K562 (cell line): ENCODE data around the gene ITGA7. TPM values are rescaled to one million over a fixed set of nuclear protein-coding genes. Genes with fewer than 3 reads are reported as not detected.
A peak's percentile ranks its signal among the peaks of the same experiment; 100 is the strongest.

Experiments
- ARID2 ChIP-seq: fragments of 450-650 bp; IDR thresholded peaks from 2 replicates; pipeline ENCODE4 v1.6.1; 2017; ENCODE audit warnings: antibody characterized with exemption, mild to moderate bottlenecking
- ELF4 ChIP-seq: fragments of 450-650 bp; formaldehyde crosslinking; IDR thresholded peaks from 2 replicates; pipeline ENCODE4 v1.4.0; 2022; ENCODE audit warnings: missing genetic modification characterization
- ETV5 ChIP-seq: sonication (generic); formaldehyde crosslinking; IDR thresholded peaks from 2 replicates; pipeline ENCODE4 v1.4.0; 2020; ENCODE audit warnings: low read depth, mild to moderate bottlenecking, missing genetic modification reagents
- GATA2 ChIP-seq: sonication (generic); formaldehyde crosslinking; IDR thresholded peaks from 2 replicates; pipeline ENCODE4 v1.4.0; 2020; ENCODE audit warnings: mild to moderate bottlenecking, missing genetic modification reagents
- GATAD2A ChIP-seq: fragments of 450-650 bp; IDR thresholded peaks from 2 replicates; pipeline ENCODE4 v1.6.1; 2017
- ILK ChIP-seq: fragments of 450-650 bp; IDR thresholded peaks from 2 replicates; pipeline ENCODE4 v1.6.1; 2016; ENCODE audit warnings: missing genetic modification characterization, low read depth, mild to moderate bottlenecking, missing compliant biosample characterization, moderate library complexity, borderline replicate concordance
- MAZ ChIP-seq, 2 experiments: fragments of 450-650 bp in 1 of 2; sonication (generic) in 1 of 2; formaldehyde crosslinking; IDR thresholded peaks in 1 of 2; conservative IDR thresholded peaks in 1 of 2; 2 replicates each; pipeline versions ENCODE4 v1.4.0 to v1.5.0; 2020; ENCODE audit warnings: mild to moderate bottlenecking in 1 of 2, missing genetic modification reagents in 1 of 2
- MTA3 ChIP-seq: fragments of 450-650 bp; formaldehyde crosslinking; IDR thresholded peaks from 2 replicates; pipeline ENCODE4 v1.6.1; 2017; ENCODE audit warnings: mild to moderate bottlenecking, borderline replicate concordance
- NFIC ChIP-seq: fragments of 450-650 bp; IDR thresholded peaks from 2 replicates; pipeline ENCODE4 v1.6.1; 2017; ENCODE audit warnings: mild to moderate bottlenecking, inconsistent platforms
- NFRKB ChIP-seq: fragments of 450-650 bp; IDR thresholded peaks from 2 replicates; pipeline ENCODE4 v1.6.1; 2016; ENCODE audit warnings: low read depth
- POLR2AphosphoS5 ChIP-seq: IDR thresholded peaks from 2 replicates; pipeline ENCODE4 v1.6.1; 2011; ENCODE audit warnings: mild to moderate bottlenecking, low read depth, low read length, moderate library complexity; ENCODE audit not compliant: control insufficient read depth, insufficient read depth
- POLR2B ChIP-seq: fragments of 450-650 bp; IDR thresholded peaks from 2 replicates; pipeline ENCODE4 v1.6.1; 2018; ENCODE audit warnings: low read depth; ENCODE audit not compliant: partially characterized antibody
- POLR2H ChIP-seq: IDR thresholded peaks from 2 replicates; pipeline ENCODE4 v1.6.1; 2016; ENCODE audit warnings: missing genetic modification characterization, low read depth, mild to moderate bottlenecking, control low read depth, missing compliant biosample characterization, moderate library complexity
- PTBP1 ChIP-seq: fragments of 200-400 bp; formaldehyde crosslinking; IDR thresholded peaks from 2 replicates; pipeline ENCODE4 v1.6.1; 2017; ENCODE audit warnings: low read depth, low read length
- RBM17 ChIP-seq: fragments of 200-400 bp; formaldehyde crosslinking; IDR thresholded peaks from 2 replicates; pipeline ENCODE4 v1.6.1; 2017; ENCODE audit warnings: low read depth, mild to moderate bottlenecking, low read length, borderline replicate concordance
- RFX5 ChIP-seq: IDR thresholded peaks from 2 replicates; pipeline ENCODE4 v1.6.1; 2011; ENCODE audit warnings: low read depth, mild to moderate bottlenecking, improper control_type of control experiment, low read length
- TSC22D4 ChIP-seq: fragments of 450-650 bp; IDR thresholded peaks from 2 replicates; pipeline ENCODE4 v1.6.1; 2016; ENCODE audit warnings: missing genetic modification characterization, missing biosample characterization, control low read depth
- U2AF1 ChIP-seq: fragments of 200-400 bp; formaldehyde crosslinking; optimal IDR thresholded peaks from 2 replicates; pipeline ENCODE3; 2017; ENCODE audit warnings: mild to moderate bottlenecking, low read depth, low read length, moderate library complexity
- ZKSCAN3 ChIP-seq: fragments of 250-450 bp; sonication (Bioruptor Pico); IDR thresholded peaks from 2 replicates; pipeline ENCODE4 v1.4.0; 2020
- ZNF699 ChIP-seq: fragments of 250-450 bp; sonication (Bioruptor Pico); IDR thresholded peaks from 2 replicates; pipeline ENCODE4 v1.8.0; 2021; ENCODE audit warnings: mild to moderate bottlenecking, moderate library complexity; ENCODE audit not compliant: insufficient replicate concordance
- ZNF830 ChIP-seq: fragments of 250-450 bp; sonication (Bioruptor Pico); IDR thresholded peaks from 2 replicates; pipeline ENCODE4 v1.5.0; 2021; ENCODE audit warnings: mild to moderate bottlenecking
- polyA plus RNA-seq, 8 experiments: library from polyadenylated mRNA; depleted of rRNA in 4 of 8; stranded (reverse) in 5 of 8; unstranded in 3 of 8; fragments of >200 nt; fragmentation: Nextera tagmentation in 2 of 8; fragmentation: Illumina TruSeq in 1 of 8; extraction: Ambion mirVana in 2 of 8; extraction: Trizol in 1 of 8; gene quantifications; 2 replicates each; pipeline versions ENCODE4 v1.2.1 to v1.2.3, GENCODE V29; 2011 to 2014; ENCODE audit warnings: inconsistent platforms in 1 of 8, missing spikeins in 1 of 8
- total RNA-seq, 7 experiments: library from RNA; depleted of rRNA in 6 of 7; stranded (reverse); fragments of >200 nt in 6 of 7; fragmentation: Illumina TruSeq in 2 of 7; extraction: Trizol in 2 of 7; gene quantifications; 2 replicates each; pipeline versions ENCODE4 v1.2.1 to v1.2.3, GENCODE V29; 2011 to 2021; ENCODE audit warnings: low replicate concordance in 1 of 7
- TF ChIP-seq, protein P1 (sequence below): fragments of 450-650 bp; formaldehyde crosslinking; IDR thresholded peaks from 2 replicates; pipeline ENCODE4 v1.4.0; 2022; ENCODE audit warnings: missing genetic modification characterization
- TF ChIP-seq, protein P2 (sequence below): sonication (generic); formaldehyde crosslinking; IDR thresholded peaks from 2 replicates; pipeline ENCODE4 v1.8.0; 2023; ENCODE audit warnings: mild to moderate bottlenecking, missing genetic modification reagents
- TF ChIP-seq, protein P3 (sequence below): fragments of 250-450 bp; sonication (Bioruptor Pico); IDR thresholded peaks from 2 replicates; pipeline ENCODE4 v1.5.0; 2021; ENCODE audit warnings: mild to moderate bottlenecking, moderate library complexity

Gene ITGA7
- total and polyA plus RNA-seq, 9 of the 15 experiments (the other 6 are each of a cell fraction or from before 2014, with no cell fraction given): 0.11 to 2.3 (median 0.56) TPM; not detected in 1

- TF ChIP-seq, protein P1, sequence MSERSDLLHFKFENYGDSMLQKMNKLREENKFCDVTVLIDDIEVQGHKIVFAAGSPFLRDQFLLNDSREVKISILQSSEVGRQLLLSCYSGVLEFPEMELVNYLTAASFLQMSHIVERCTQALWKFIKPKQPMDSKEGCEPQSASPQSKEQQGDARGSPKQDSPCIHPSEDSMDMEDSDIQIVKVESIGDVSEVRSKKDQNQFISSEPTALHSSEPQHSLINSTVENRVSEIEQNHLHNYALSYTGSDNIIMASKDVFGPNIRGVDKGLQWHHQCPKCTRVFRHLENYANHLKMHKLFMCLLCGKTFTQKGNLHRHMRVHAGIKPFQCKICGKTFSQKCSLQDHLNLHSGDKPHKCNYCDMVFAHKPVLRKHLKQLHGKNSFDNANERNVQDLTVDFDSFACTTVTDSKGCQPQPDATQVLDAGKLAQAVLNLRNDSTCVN: peak; percentile 98
- TF ChIP-seq ILK (no peak), U2AF1 (no peak), GATAD2A (peak; percentile 96), GATA2 (peak; percentile 59), ETV5 (CRISPR knock-in tag) (no peak), ZKSCAN3 (CRISPR knock-in tag) (no peak), MAZ (CRISPR knock-in tag; conservative IDR thresholded peaks at IDR 0.05 in 1 of 2, IDR thresholded peaks at IDR 0.05 in 1 of 2) (peak; percentile 70 to 79), ZNF699 (CRISPR knock-in tag) (no peak), NFIC (peak; percentile 57), RFX5 (no peak), ARID2 (peak; percentile 77), POLR2B (peak; percentile 75), ELF4 (peak; percentile 95), NFRKB (peak; percentile 67; the same call in 1 of the 2 replicates), POLR2H (tag) (no peak), TSC22D4 (no peak), PTBP1 (no peak), RBM17 (no peak), POLR2AphosphoS5 (0 out of 2 replicates have a peak, but pooled peaks have one; percentile 40), ZNF830 (CRISPR knock-in tag) (no peak), MTA3 (peak; percentile 23)
- TF ChIP-seq, protein P2, sequence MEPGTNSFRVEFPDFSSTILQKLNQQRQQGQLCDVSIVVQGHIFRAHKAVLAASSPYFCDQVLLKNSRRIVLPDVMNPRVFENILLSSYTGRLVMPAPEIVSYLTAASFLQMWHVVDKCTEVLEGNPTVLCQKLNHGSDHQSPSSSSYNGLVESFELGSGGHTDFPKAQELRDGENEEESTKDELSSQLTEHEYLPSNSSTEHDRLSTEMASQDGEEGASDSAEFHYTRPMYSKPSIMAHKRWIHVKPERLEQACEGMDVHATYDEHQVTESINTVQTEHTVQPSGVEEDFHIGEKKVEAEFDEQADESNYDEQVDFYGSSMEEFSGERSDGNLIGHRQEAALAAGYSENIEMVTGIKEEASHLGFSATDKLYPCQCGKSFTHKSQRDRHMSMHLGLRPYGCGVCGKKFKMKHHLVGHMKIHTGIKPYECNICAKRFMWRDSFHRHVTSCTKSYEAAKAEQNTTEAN (CRISPR knock-in tag): no peak
- TF ChIP-seq, protein P3, sequence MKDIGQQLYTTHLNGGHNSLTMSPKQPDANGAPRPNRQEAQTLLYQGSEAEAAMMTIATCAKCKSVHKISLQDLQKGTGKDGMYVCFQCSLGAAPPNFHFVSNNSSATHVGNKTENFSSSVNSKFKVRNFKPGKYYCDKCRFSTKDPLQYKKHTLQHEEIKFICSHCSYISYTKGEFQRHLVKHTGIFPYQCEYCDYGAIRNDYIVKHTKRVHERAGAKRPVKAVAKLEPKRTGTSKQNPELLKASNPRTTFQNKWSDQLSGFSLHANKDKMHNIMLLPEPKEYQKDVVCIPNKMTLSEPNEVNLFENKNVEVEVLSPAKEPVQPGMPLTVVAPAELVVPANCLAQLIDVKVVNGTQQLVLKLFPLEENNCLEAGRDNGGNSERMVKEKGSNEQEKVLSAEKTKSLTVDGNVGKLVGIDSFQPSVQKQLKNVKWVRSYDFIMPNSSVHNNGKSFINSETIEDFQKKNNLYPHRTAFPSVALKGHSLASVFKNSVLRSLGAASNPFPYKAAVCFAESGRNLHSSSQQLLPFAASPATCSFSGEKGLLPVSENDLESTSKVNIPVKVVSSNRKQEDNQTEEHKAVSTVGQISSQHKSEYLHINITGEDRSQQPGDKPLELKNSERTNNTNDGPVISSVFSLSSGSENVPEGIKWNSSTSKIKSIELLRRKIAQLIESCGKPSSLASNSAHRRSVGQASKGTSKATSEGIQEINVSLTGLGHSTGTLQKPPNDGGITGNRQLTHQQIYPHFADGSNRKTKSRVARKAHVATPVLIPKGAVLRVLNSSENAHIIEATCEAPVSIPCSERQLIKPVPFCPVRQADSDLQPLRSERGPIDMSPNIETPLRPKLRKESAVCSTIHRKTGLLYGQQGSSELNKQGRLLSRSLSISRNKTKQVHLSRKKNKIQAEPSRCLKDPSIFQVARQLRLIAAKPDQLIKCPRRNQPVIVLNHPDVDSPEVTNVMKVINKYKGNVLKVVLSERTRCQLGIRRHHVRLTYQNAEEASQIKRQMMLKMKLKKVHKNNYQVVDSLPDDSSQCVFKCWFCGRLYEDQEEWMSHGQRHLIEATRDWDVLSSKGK: no peak
Measured at GRCh38 chr12:55742719-55743405, 35.2 kb upstream of the ITGA7 start, which contains the start of gene GDF11 (continued).
